WTC11 (cell line): ENCODE data around the gene SLC25A22. TPM values are rescaled to one million over a fixed set of nuclear protein-coding genes. Genes with fewer than 3 reads are reported as not detected.
A peak's percentile ranks its signal among the peaks of the same experiment; 100 is the strongest.

ENCODE experiments used
- ATAC-seq: fragments of 200-7000 bp; cut with Tn5 transposase; 2 replicates; pipeline ENCODE4 v1.10.0; 2021; ENCODE audit warnings: mild to moderate bottlenecking, moderate library complexity
- CTCF ChIA-PET: fragments of 300-600 bp; sonication (Branson Sonifier 250); formaldehyde crosslinking; loops from one replicate; lab custom pipeline; 2021; ENCODE audit warnings: antibody characterized with exemption; lab: Charles Lee
- POLR2A ChIA-PET: fragments of 350-600 bp; sonication (Branson Sonifier 250); formaldehyde crosslinking; loops from one replicate; lab custom pipeline; 2021; ENCODE audit warnings: antibody characterized with exemption; lab: Charles Lee
- DNase-seq: peaks from one replicate; pipeline ENCODE4 v3.0.0; 2021; ENCODE audit warnings: low spot score
- H3K27ac Mint-ChIP-seq: 2 replicates; pipeline ENCODE4 v1.8.0; 2021; ENCODE audit warnings: mixed read lengths
- H3K27me3 Mint-ChIP-seq: 2 replicates; pipeline ENCODE4 v1.8.0; 2021; ENCODE audit warnings: low read depth, mild to moderate bottlenecking, moderate library complexity, mixed read lengths
- H3K36me3 Mint-ChIP-seq: 2 replicates; pipeline ENCODE4 v1.8.0; 2021; ENCODE audit warnings: mixed read lengths
- H3K4me1 Mint-ChIP-seq: 2 replicates; pipeline ENCODE4 v1.8.0; 2022; ENCODE audit warnings: mixed read lengths
- H3K4me3 Mint-ChIP-seq: 2 replicates; pipeline ENCODE4 v1.8.0; 2021; ENCODE audit warnings: mild to moderate bottlenecking, moderate library complexity, mixed read lengths
- H3K9me3 Mint-ChIP-seq: 2 replicates; pipeline ENCODE4 v1.8.0; 2021; ENCODE audit warnings: mixed read lengths
- ATF1 ChIP-seq: sonication (generic); formaldehyde crosslinking; IDR thresholded peaks from 2 replicates; pipeline ENCODE4 v1.8.1; 2023; ENCODE audit warnings: mild to moderate bottlenecking, moderate library complexity, missing genetic modification reagents
- CDX4 ChIP-seq: fragments of 250-450 bp; sonication (Bioruptor Pico); IDR thresholded peaks from 2 replicates; pipeline ENCODE4 v1.9.0; 2021; ENCODE audit warnings: moderate library complexity, mild to moderate bottlenecking, inconsistent platforms, borderline replicate concordance
- CREM ChIP-seq: sonication (generic); formaldehyde crosslinking; IDR thresholded peaks from 2 replicates; pipeline ENCODE4 v1.8.1; 2022; ENCODE audit warnings: mild to moderate bottlenecking, missing genetic modification reagents, moderate library complexity
- ELF4 ChIP-seq: sonication (generic); formaldehyde crosslinking; IDR thresholded peaks from 2 replicates; pipeline ENCODE4 v1.8.1; 2022; ENCODE audit warnings: low read depth, mild to moderate bottlenecking, moderate library complexity, missing genetic modification reagents
- EMX1 ChIP-seq: fragments of 250-450 bp; sonication (Bioruptor Pico); IDR thresholded peaks from 2 replicates; pipeline ENCODE4 v1.8.0; 2021; ENCODE audit warnings: mild to moderate bottlenecking
- FOXJ3 ChIP-seq: sonication (generic); formaldehyde crosslinking; IDR thresholded peaks from 2 replicates; pipeline ENCODE4 v1.9.0; 2021; ENCODE audit warnings: missing genetic modification reagents, mild to moderate bottlenecking, borderline replicate concordance
- FOXK1 ChIP-seq: sonication (generic); formaldehyde crosslinking; IDR thresholded peaks from 2 replicates; pipeline ENCODE4 v1.8.0; 2022; ENCODE audit warnings: mild to moderate bottlenecking, moderate library complexity, missing genetic modification reagents
- GRHL2 ChIP-seq: fragments of 250-450 bp; sonication (Bioruptor Pico); IDR thresholded peaks from 2 replicates; pipeline ENCODE4 v1.8.0; 2022; ENCODE audit warnings: mild to moderate bottlenecking, moderate library complexity; ENCODE audit not compliant: insufficient replicate concordance, severe bottlenecking
- HMGA2 ChIP-seq: fragments of 250-450 bp; sonication (Bioruptor Pico); IDR thresholded peaks from 2 replicates; pipeline ENCODE4 v1.4.0; 2021; ENCODE audit warnings: mild to moderate bottlenecking, moderate library complexity
- KAT7 ChIP-seq: sonication (generic); formaldehyde crosslinking; IDR thresholded peaks from 2 replicates; pipeline ENCODE4 v1.8.1; 2023; ENCODE audit warnings: missing genetic modification reagents, mild to moderate bottlenecking, borderline replicate concordance
- MAX ChIP-seq: sonication (generic); formaldehyde crosslinking; IDR thresholded peaks from 2 replicates; pipeline ENCODE4 v1.8.0; 2022; ENCODE audit warnings: mild to moderate bottlenecking, missing genetic modification reagents
- NFYB ChIP-seq: sonication (generic); formaldehyde crosslinking; conservative IDR thresholded peaks from 2 replicates; pipeline ENCODE4 v1.8.0; 2022; ENCODE audit warnings: low read depth, missing genetic modification reagents
- NR3C1 ChIP-seq: sonication (generic); formaldehyde crosslinking; conservative IDR thresholded peaks from 2 replicates; pipeline ENCODE4 v1.8.1; 2023; ENCODE audit warnings: low read depth, mild to moderate bottlenecking, missing genetic modification reagents
- RORB ChIP-seq: fragments of 250-450 bp; sonication (Bioruptor Pico); IDR thresholded peaks from 2 replicates; pipeline ENCODE4 v1.9.0; 2021; ENCODE audit warnings: mild to moderate bottlenecking
- SMAD4 ChIP-seq: sonication (generic); formaldehyde crosslinking; IDR thresholded peaks from 2 replicates; pipeline ENCODE4 v1.8.0; 2022; ENCODE audit warnings: mild to moderate bottlenecking, missing genetic modification reagents
- SP1 ChIP-seq: sonication (generic); formaldehyde crosslinking; conservative IDR thresholded peaks from 2 replicates; pipeline ENCODE4 v1.8.1; 2022; ENCODE audit warnings: missing genetic modification reagents
- TCF7 ChIP-seq: sonication (generic); formaldehyde crosslinking; IDR thresholded peaks from 2 replicates; pipeline ENCODE4 v1.8.0; 2022; ENCODE audit warnings: mild to moderate bottlenecking, low read depth, missing genetic modification reagents, moderate library complexity
- TEAD1 ChIP-seq: sonication (generic); formaldehyde crosslinking; IDR thresholded peaks from 2 replicates; pipeline ENCODE4 v1.8.0; 2022; ENCODE audit warnings: mild to moderate bottlenecking, missing genetic modification reagents
- TEAD4 ChIP-seq: sonication (generic); formaldehyde crosslinking; IDR thresholded peaks from 2 replicates; pipeline ENCODE4 v1.8.0; 2022; ENCODE audit warnings: mild to moderate bottlenecking, missing genetic modification reagents
- TP53 ChIP-seq: sonication (generic); formaldehyde crosslinking; IDR thresholded peaks from 2 replicates; pipeline ENCODE4 v1.8.1; 2023; ENCODE audit warnings: mild to moderate bottlenecking, missing genetic modification reagents
- ZNF263 ChIP-seq: sonication (generic); formaldehyde crosslinking; IDR thresholded peaks from 2 replicates; pipeline ENCODE4 v1.8.1; 2022; ENCODE audit warnings: low read depth, mild to moderate bottlenecking, moderate library complexity, missing genetic modification reagents
- ZNF317 ChIP-seq: sonication (generic); formaldehyde crosslinking; IDR thresholded peaks from 2 replicates; pipeline ENCODE4 v1.8.1; 2023; ENCODE audit warnings: low read depth, mild to moderate bottlenecking, moderate library complexity, missing genetic modification reagents, borderline replicate concordance
- total RNA-seq: library from RNA; stranded (reverse); gene quantifications from 3 replicates; pipeline ENCODE4 v1.2.3, GENCODE V29; 2021
- TF ChIP-seq, protein P1 (sequence below): sonication (generic); formaldehyde crosslinking; conservative IDR thresholded peaks from 2 replicates; pipeline ENCODE4 v1.8.1; 2023; ENCODE audit warnings: mild to moderate bottlenecking, low read depth, missing genetic modification reagents, moderate library complexity
- TF ChIP-seq, protein P2 (sequence below): sonication (generic); formaldehyde crosslinking; IDR thresholded peaks from 2 replicates; pipeline ENCODE4 v1.8.1; 2022; ENCODE audit warnings: mild to moderate bottlenecking, missing genetic modification reagents, moderate library complexity, borderline replicate concordance
- TF ChIP-seq, protein P3 (sequence below): sonication (generic); formaldehyde crosslinking; IDR thresholded peaks from 2 replicates; pipeline ENCODE4 v1.8.0; 2022; ENCODE audit warnings: mild to moderate bottlenecking, missing genetic modification reagents

The SLC25A22 gene
- total RNA-seq, 1 experiment from 2014 or later, result 44.8 TPM

DNA sequence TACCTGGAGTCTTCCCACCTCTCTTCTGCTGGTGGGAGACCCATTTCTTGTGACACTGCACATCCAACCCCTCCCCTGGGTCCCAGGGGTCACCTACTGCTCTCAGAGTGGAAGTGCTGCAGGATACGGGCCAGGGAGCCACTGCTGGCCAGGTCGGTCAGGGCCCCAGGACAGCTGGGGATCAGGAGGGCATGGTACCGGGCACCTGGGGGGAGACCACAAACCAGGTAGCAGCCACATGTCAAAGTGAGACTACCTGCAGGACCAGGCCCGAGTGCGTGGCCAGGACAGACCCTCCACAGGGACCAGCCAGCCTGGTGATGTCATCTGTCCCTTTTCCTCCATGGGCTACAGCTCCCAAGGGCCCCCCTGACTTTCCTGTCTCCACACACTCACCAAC lies 24.7 kb downstream of the SLC25A22 start:
- ATAC-seq (no peak), DNase-seq (no peak)
- ChIA-PET POLR2A (no interaction called here), CTCF (interaction anchor here (0.5 kb wide), 1 partner anchor 12 kb away, joined by 3 read pairs; no protein-coding TSS in a partner anchor)
- Mint-ChIP-seq H3K9me3 (no peaks in the 10 kb centered on the region), H3K27me3 (no peaks in the 10 kb centered on the region), H3K36me3 (peaks cover 9% of the 10 kb centered on the region; the same call in 1 of the 2 replicates), H3K4me3 (no peak overlapping the region), H3K4me1 (peaks cover 11% of the 10 kb centered on the region), H3K27ac (no peak overlapping the region)
- TF ChIP-seq TEAD1 (no peak), GRHL2 (no peak), ZNF263 (CRISPR knock-in tag) (no peak), NR3C1 (CRISPR knock-in tag) (no peak), RORB (no peak), SMAD4 (CRISPR knock-in tag) (no peak), TCF7 (CRISPR knock-in tag) (no peak), KAT7 (CRISPR knock-in tag) (no peak), FOXJ3 (CRISPR knock-in tag) (no peak), CREM (CRISPR knock-in tag) (no peak), FOXK1 (CRISPR knock-in tag) (no peak), ELF4 (CRISPR knock-in tag) (no peak), HMGA2 (no peak), ATF1 (CRISPR knock-in tag) (no peak), TEAD4 (no peak), EMX1 (CRISPR knock-in tag) (no peak)
- TF ChIP-seq, protein P1, sequence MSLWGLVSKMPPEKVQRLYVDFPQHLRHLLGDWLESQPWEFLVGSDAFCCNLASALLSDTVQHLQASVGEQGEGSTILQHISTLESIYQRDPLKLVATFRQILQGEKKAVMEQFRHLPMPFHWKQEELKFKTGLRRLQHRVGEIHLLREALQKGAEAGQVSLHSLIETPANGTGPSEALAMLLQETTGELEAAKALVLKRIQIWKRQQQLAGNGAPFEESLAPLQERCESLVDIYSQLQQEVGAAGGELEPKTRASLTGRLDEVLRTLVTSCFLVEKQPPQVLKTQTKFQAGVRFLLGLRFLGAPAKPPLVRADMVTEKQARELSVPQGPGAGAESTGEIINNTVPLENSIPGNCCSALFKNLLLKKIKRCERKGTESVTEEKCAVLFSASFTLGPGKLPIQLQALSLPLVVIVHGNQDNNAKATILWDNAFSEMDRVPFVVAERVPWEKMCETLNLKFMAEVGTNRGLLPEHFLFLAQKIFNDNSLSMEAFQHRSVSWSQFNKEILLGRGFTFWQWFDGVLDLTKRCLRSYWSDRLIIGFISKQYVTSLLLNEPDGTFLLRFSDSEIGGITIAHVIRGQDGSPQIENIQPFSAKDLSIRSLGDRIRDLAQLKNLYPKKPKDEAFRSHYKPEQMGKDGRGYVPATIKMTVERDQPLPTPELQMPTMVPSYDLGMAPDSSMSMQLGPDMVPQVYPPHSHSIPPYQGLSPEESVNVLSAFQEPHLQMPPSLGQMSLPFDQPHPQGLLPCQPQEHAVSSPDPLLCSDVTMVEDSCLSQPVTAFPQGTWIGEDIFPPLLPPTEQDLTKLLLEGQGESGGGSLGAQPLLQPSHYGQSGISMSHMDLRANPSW, result no peak
- TF ChIP-seq, protein P2, sequence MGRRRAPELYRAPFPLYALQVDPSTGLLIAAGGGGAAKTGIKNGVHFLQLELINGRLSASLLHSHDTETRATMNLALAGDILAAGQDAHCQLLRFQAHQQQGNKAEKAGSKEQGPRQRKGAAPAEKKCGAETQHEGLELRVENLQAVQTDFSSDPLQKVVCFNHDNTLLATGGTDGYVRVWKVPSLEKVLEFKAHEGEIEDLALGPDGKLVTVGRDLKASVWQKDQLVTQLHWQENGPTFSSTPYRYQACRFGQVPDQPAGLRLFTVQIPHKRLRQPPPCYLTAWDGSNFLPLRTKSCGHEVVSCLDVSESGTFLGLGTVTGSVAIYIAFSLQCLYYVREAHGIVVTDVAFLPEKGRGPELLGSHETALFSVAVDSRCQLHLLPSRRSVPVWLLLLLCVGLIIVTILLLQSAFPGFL (CRISPR knock-in tag), result no peak
- TF ChIP-seq, protein P3, sequence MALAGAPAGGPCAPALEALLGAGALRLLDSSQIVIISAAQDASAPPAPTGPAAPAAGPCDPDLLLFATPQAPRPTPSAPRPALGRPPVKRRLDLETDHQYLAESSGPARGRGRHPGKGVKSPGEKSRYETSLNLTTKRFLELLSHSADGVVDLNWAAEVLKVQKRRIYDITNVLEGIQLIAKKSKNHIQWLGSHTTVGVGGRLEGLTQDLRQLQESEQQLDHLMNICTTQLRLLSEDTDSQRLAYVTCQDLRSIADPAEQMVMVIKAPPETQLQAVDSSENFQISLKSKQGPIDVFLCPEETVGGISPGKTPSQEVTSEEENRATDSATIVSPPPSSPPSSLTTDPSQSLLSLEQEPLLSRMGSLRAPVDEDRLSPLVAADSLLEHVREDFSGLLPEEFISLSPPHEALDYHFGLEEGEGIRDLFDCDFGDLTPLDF (CRISPR knock-in tag), result no peak

- H3K4me1 Mint-ChIP-seq, result peaks cover 11% of the 10 kb centered on the region
- ChIA-PET CTCF (interaction anchor here (1.4 kb wide), 1 partner anchor 11 kb away, joined by 3 read pairs; no protein-coding TSS in a partner anchor), POLR2A (no interaction called here)
- H3K9me3 Mint-ChIP-seq, result no peaks in the 10 kb centered on the region
- DNase-seq (peak; percentile 12), ATAC-seq (no peak)
- H3K36me3 Mint-ChIP-seq, result peaks cover 9% of the 10 kb centered on the region; the same call in 1 of the 2 replicates
- H3K27ac Mint-ChIP-seq, result no peak overlapping the region
- TF ChIP-seq ZNF317 (CRISPR knock-in tag) (no peak), CDX4 (no peak), NFYB (CRISPR knock-in tag) (no peak), ELF4 (CRISPR knock-in tag) (no peak), MAX (CRISPR knock-in tag) (no peak), SP1 (no peak), TP53 (CRISPR knock-in tag) (no peak)
- H3K27me3 Mint-ChIP-seq, result no peaks in the 10 kb centered on the region
- H3K4me3 Mint-ChIP-seq, result no peak overlapping the region
These were observed 25.4 kb downstream of the SLC25A22 start for GRCh38 chr11:772429-773390.
